ENCODE results near the gene PALM. TPM values are rescaled to one million over a fixed set of nuclear protein-coding genes. Genes with fewer than 3 reads are reported as not detected.
A peak's percentile ranks its signal among the peaks of the same experiment; 100 is the strongest.
"Not testable (repeated sequence)": the region's sequence is repeated elsewhere in the genome, so short reads cannot be mapped to it uniquely, and the experiment has no call there.

Gene PALM
- total RNA-seq, 2 experiments from 2014 or later, result 1.2 TPM; not detected in 1

GRCh38 chr19:739998-740715 is 31.4 kb downstream of the PALM start:
- no peak overlapping the region for H3K27ac ChIP-seq (ENCODE audit: low read depth, low read length, poor library complexity, severe bottlenecking)
- TF ChIP-seq EZH2phosphoT487 (IDR thresholded peaks at IDR 0.05; ENCODE audit: borderline replicate concordance, low read depth, low read length) (no peak), CTCF (conservative IDR thresholded peaks at IDR 0.05; ENCODE audit: low read length) (no peak)
- no peak overlapping the region for H2AFZ ChIP-seq (ENCODE audit: low read length)
- DNase-seq (ENCODE audit: low spot score), result no peak
- H3K4me2 ChIP-seq (ENCODE audit: low read length), result no peak overlapping the region
- no TSS peak for BruUV-seq (replicated peaks)
- no peaks in the 10 kb centered on the region for H3K36me3 ChIP-seq (ENCODE audit: insufficient read depth, low read length)
- intact Hi-C loops (cut with micrococcal nuclease; ENCODE audit: unreplicated experiment), result no loop called here
- POLR2A ChIA-PET, result no interaction called here
- H3K4me1 ChIP-seq (ENCODE audit: insufficient read depth, low read length, poor library complexity, severe bottlenecking), result no peaks in the 10 kb centered on the region
- H4K20me1 ChIP-seq (ENCODE audit: insufficient read depth, low read length), result no peaks in the 10 kb centered on the region
- no peaks in the 10 kb centered on the region for H3K9me2 ChIP-seq (ENCODE audit: insufficient read depth, low read length)
- CTCF ChIA-PET (ENCODE audit: unreplicated experiment), result no interaction called here
- no peaks in the 10 kb centered on the region for H3K79me2 ChIP-seq (ENCODE audit: insufficient read depth, low read depth, low read length)
- H3K4me3 ChIP-seq (ENCODE audit: low read depth, low read length, poor library complexity, severe bottlenecking), result no peak overlapping the region
- H3K9me3 ChIP-seq (ENCODE audit: low read length), result no peaks in the 10 kb centered on the region

GRCh38 chr19:740816-741505 is 32.2 kb downstream of the PALM start:
- DNase-seq (ENCODE audit: low spot score); BruUV-seq (replicated peaks); POLR2A ChIA-PET: not testable (repeated sequence)

GRCh38 chr19:741506-742131 is 32.9 kb downstream of the PALM start:
- Histone ChIP-seq H2AFZ (ENCODE audit: low read length) (no peak overlapping the region), H4K20me1 (ENCODE audit: insufficient read depth, low read length) (no peaks in the 10 kb centered on the region), H3K4me2 (ENCODE audit: low read length) (no peak overlapping the region), H3K9me3 (ENCODE audit: low read length) (no peaks in the 10 kb centered on the region), H3K36me3 (ENCODE audit: insufficient read depth, low read length) (no peaks in the 10 kb centered on the region), H3K4me3 (ENCODE audit: low read depth, low read length, poor library complexity, severe bottlenecking) (no peak overlapping the region), H3K4me1 (ENCODE audit: insufficient read depth, low read length, poor library complexity, severe bottlenecking) (no peaks in the 10 kb centered on the region), H3K9me2 (ENCODE audit: insufficient read depth, low read length) (no peaks in the 10 kb centered on the region), H3K79me2 (ENCODE audit: insufficient read depth, low read depth, low read length) (no peaks in the 10 kb centered on the region), H3K27ac (ENCODE audit: low read depth, low read length, poor library complexity, severe bottlenecking) (no peak overlapping the region)
- POLR2A ChIA-PET, result no interaction called here
- no TSS peak for BruUV-seq (replicated peaks)
- TF ChIP-seq EZH2phosphoT487 (IDR thresholded peaks at IDR 0.05; ENCODE audit: borderline replicate concordance, low read depth, low read length), result no peak
- peak; percentile 63 for TF ChIP-seq CTCF (conservative IDR thresholded peaks at IDR 0.05; ENCODE audit: low read length)
- intact Hi-C loops (cut with micrococcal nuclease; ENCODE audit: unreplicated experiment), result no loop called here
- peak; percentile 51 for DNase-seq (ENCODE audit: low spot score)
- CTCF ChIA-PET (ENCODE audit: unreplicated experiment), result interaction anchor here (0.7 kb wide), 1 partner anchor 840 kb away, joined by 4 read pairs; no protein-coding TSS in a partner anchor

More at GRCh38 chr19:740816-741505, 32.2 kb downstream of the PALM start:
- H3K36me3 ChIP-seq (ENCODE audit: insufficient read depth, low read length); H3K79me2 ChIP-seq (ENCODE audit: insufficient read depth, low read depth, low read length); H2AFZ ChIP-seq (ENCODE audit: low read length); H3K9me2 ChIP-seq (ENCODE audit: insufficient read depth, low read length); H3K4me3 ChIP-seq (ENCODE audit: low read depth, low read length, poor library complexity, severe bottlenecking); H3K9me3 ChIP-seq (ENCODE audit: low read length); H3K27ac ChIP-seq (ENCODE audit: low read depth, low read length, poor library complexity, severe bottlenecking); intact Hi-C loops (cut with micrococcal nuclease; ENCODE audit: unreplicated experiment); H3K4me2 ChIP-seq (ENCODE audit: low read length); H3K4me1 ChIP-seq (ENCODE audit: insufficient read depth, low read length, poor library complexity, severe bottlenecking); H4K20me1 ChIP-seq (ENCODE audit: insufficient read depth, low read length): not testable (repeated sequence)
- CTCF ChIA-PET (ENCODE audit: unreplicated experiment), result interaction anchor here (0.7 kb wide), 1 partner anchor 840 kb away, joined by 4 read pairs; no protein-coding TSS in a partner anchor
